Measurements from ENCODE around the gene TRPV5.

The TRPV5 gene

DNA sequence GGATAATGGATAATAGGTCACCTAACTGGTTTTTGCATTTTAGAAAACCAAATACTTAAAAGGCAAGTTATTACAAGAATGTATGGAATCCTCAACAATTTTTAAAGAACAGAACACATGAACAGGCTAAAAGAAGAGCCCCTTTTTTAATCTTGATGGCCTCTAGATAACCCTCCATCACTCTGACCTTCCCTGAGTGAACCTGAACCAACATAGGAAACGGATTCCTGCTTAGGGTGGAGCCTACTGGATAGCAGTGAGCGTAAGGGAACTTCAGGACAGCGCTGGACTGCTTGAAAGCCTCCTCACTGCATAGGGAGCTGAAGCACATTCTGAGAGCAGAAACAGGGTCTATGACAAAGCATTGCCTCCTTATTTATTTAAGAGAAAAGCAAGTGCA, 20.5 kb downstream of the TRPV5 start:
- ChIA-PET CTCF (interaction anchor here (0.7 kb wide), 1 partner anchor 33 kb away, joined by 3 read pairs; no protein-coding TSS in a partner anchor), POLR2A (no interaction called here)
- H3K36me3 ChIP-seq (ENCODE audit: control insufficient read depth in 4 of 4, insufficient read depth in 4 of 4, low read length in 3 of 4), result no peaks in the 10 kb centered on the region
- no peak overlapping the region for H3K27ac ChIP-seq (ENCODE audit: insufficient read depth in 1 of 2, low read depth in 1 of 2, low read length in 2 of 2, poor library complexity in 1 of 2, severe bottlenecking in 2 of 2)
- WGBS (ENCODE audit: insufficient coverage), result 96% methylated on average over 3 of the region's 3 CpGs
- H3K4me1 ChIP-seq (ENCODE audit: control extremely low read depth in 1 of 4, control insufficient read depth in 4 of 4, insufficient read depth in 4 of 4, low read length in 3 of 4), result peaks cover 0 to 2% (median 1%) of the 10 kb centered on the region in 4 experiments
- H3K4me3 ChIP-seq (ENCODE audit: control insufficient read depth in 1 of 7, extremely low read depth in 1 of 7, insufficient read depth in 4 of 7, low read depth in 2 of 7, low read length in 6 of 7), result no peak overlapping the region
- H3K9me3 ChIP-seq (ENCODE audit: control extremely low read depth in 1 of 5, control insufficient read depth in 4 of 5, insufficient read depth in 2 of 5, low read depth in 1 of 5, low read length in 4 of 5), result no peaks in the 10 kb centered on the region
- H3K27me3 ChIP-seq (replicated peaks in 2 of 5; ENCODE audit: control insufficient read depth in 4 of 5, insufficient read depth in 5 of 5, low read length in 4 of 5), result peaks cover 0 to 2% (median 0%) of the 10 kb centered on the region in 5 experiments
- no peak for DNase-seq

DNA sequence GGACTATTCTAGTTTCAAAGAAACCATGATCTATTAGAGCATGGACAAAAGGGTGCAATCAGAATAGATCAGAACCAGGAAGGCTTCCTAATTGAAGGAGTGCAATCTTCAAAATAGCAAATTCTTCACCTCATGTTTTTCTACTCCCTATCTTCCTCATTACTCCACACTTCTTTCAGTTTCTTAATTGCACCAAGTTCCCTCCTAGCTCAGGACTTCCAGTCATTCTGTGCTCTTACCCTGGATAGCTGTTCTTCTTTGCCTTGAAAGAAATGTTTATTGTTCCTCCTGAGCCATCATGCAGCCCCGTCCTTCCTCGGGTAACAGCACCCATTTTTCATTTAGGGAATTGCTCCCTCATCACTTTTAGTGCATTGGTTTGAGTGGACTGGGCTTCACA, 23.1 kb downstream of the TRPV5 start:
- ChIA-PET POLR2A (no interaction called here), CTCF (interaction anchor here (0.9 to 2.5 kb wide), 14 partner anchors 9 to 308 kb away, joined by 3 to 12 read pairs (median 6); partner anchors contain the start of gene TRPV5)
- no peaks in the 10 kb centered on the region for H3K36me3 ChIP-seq (ENCODE audit: control insufficient read depth in 4 of 4, insufficient read depth in 4 of 4, low read length in 3 of 4)
- H3K9me3 ChIP-seq (ENCODE audit: control extremely low read depth in 1 of 5, control insufficient read depth in 4 of 5, insufficient read depth in 2 of 5, low read depth in 1 of 5, low read length in 4 of 5), result peaks cover 0 to 3% (median 0%) of the 10 kb centered on the region in 5 experiments
- H3K27ac ChIP-seq (ENCODE audit: insufficient read depth in 1 of 2, low read depth in 1 of 2, low read length in 2 of 2, poor library complexity in 1 of 2, severe bottlenecking in 2 of 2), result no peak overlapping the region
- H3K4me1 ChIP-seq (ENCODE audit: control extremely low read depth in 1 of 4, control insufficient read depth in 4 of 4, insufficient read depth in 4 of 4, low read length in 3 of 4), result peaks cover 0 to 2% (median 1%) of the 10 kb centered on the region in 4 experiments
- H3K4me3 ChIP-seq (ENCODE audit: control insufficient read depth in 1 of 7, extremely low read depth in 1 of 7, insufficient read depth in 4 of 7, low read depth in 2 of 7, low read length in 6 of 7), result no peak overlapping the region
- H3K27me3 ChIP-seq (replicated peaks in 2 of 5; ENCODE audit: control insufficient read depth in 4 of 5, insufficient read depth in 5 of 5, low read length in 4 of 5), result peaks cover 0 to 2% (median 0%) of the 10 kb centered on the region in 5 experiments
- no CpG with 5 or more reads among the region's 2 CpGs for WGBS (ENCODE audit: insufficient coverage)
- DNase-seq, result no peak

DNA sequence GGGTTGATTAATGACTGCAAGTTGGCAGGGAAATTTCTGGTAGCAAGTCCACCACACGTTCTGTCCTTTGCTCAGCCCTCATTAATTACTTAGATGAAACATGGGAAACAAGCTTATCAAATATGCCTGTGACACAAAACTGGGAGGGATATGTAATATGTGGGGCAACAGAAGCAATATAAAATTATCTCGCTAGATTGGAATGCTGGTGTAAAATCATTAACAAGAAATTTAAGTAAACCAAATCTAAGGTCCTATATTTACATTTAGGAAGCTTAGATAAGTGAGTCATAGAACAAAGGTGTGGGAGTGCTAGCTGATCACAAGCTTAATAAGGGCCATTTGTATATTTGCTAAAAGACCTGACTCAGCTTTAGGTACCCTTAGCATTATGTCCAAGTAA, 23.5 kb downstream of the TRPV5 start:
- CTCF ChIA-PET, result interaction anchor here (0.9 to 2.5 kb wide), 13 partner anchors 9 to 308 kb away, joined by 3 to 12 read pairs (median 6); partner anchors contain the start of gene TRPV5

DNA sequence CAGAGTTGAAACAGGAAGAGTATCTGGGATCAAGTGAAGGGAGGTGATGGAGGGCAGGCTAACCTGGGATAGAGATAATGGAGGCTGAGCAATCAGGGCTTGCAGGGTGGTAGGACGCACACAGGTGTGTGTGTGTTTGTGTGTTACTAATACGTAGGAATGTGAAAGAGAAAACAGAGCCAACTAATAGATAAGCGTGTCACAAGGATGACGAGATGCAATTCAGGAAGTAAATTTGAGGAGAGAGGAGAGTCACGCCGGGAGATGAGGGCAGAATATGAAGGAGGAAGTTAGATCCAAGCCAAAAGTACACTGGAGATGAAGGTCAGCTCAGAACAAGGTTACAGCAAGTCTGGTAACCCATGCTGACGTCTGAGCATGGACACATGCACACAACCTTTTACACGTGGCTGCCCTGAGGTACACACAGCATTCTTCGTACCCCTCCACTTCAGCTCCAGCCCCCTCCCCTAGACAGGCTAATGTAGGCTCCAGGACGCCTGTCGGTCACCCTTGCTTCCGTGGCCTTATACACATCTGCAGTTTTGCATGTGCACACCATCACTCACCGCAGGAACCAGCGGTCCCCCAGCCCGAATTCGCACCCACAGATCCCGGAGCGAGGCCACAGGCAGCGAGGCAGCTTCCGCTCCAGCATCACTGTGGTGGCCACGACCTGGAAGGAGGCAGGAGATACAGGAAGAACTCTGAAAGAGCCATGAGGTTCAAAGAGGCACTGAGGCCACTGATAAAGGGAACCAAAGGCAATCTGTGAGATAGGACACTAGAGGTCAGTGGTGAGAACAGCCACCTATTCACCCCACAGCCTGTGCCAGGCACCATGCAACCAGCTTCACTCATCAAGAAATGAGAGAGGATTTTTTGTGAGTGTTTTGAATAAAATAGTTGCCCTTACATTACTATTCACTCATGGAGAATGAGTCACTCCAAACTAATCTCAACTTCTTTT, 24.3 kb downstream of the TRPV5 start:
- CTCF ChIA-PET, result interaction anchor here (1.2 to 2.5 kb wide), 13 partner anchors 8 to 309 kb away, joined by 3 to 12 read pairs (median 6); partner anchors contain the start of gene TRPV5
- Histone ChIP-seq H3K4me1 (ENCODE audit: control extremely low read depth in 1 of 4, control insufficient read depth in 4 of 4, insufficient read depth in 4 of 4, low read length in 3 of 4) (peaks cover 0 to 2% (median under 1%) of the 10 kb centered on the region in 4 experiments), H3K9me3 (ENCODE audit: control extremely low read depth in 1 of 5, control insufficient read depth in 4 of 5, insufficient read depth in 2 of 5, low read depth in 1 of 5, low read length in 4 of 5) (peaks cover 0 to 10% (median 3%) of the 10 kb centered on the region in 5 experiments), H3K27ac (ENCODE audit: insufficient read depth in 1 of 2, low read depth in 1 of 2, low read length in 2 of 2, poor library complexity in 1 of 2, severe bottlenecking in 2 of 2) (no peak overlapping the region), H3K27me3 (replicated peaks in 2 of 5; ENCODE audit: control insufficient read depth in 4 of 5, insufficient read depth in 5 of 5, low read length in 4 of 5) (peaks cover 0 to 2% (median 0%) of the 10 kb centered on the region in 5 experiments), H3K4me3 (ENCODE audit: control insufficient read depth in 1 of 7, extremely low read depth in 1 of 7, insufficient read depth in 4 of 7, low read depth in 2 of 7, low read length in 6 of 7) (no peak overlapping the region), H3K36me3 (ENCODE audit: control insufficient read depth in 4 of 4, insufficient read depth in 4 of 4, low read length in 3 of 4) (no peaks in the 10 kb centered on the region)
- POLR2A ChIA-PET, result no interaction called here
- 70% methylated on average over 21 of the region's 21 CpGs for WGBS (ENCODE audit: insufficient coverage)
- DNase-seq, result peak; percentile 21 to 52 (median 51)

More for the DNA sequence above, 23.5 kb downstream of the TRPV5 start:
- no peaks in the 10 kb centered on the region for H3K36me3 ChIP-seq (ENCODE audit: control insufficient read depth in 4 of 4, insufficient read depth in 4 of 4, low read length in 3 of 4)
- peaks cover 0 to 2% (median 1%) of the 10 kb centered on the region in 4 experiments for H3K4me1 ChIP-seq (ENCODE audit: control extremely low read depth in 1 of 4, control insufficient read depth in 4 of 4, insufficient read depth in 4 of 4, low read length in 3 of 4)
- H3K27ac ChIP-seq (ENCODE audit: insufficient read depth in 1 of 2, low read depth in 1 of 2, low read length in 2 of 2, poor library complexity in 1 of 2, severe bottlenecking in 2 of 2), result no peak overlapping the region
- H3K4me3 ChIP-seq (ENCODE audit: control insufficient read depth in 1 of 7, extremely low read depth in 1 of 7, insufficient read depth in 4 of 7, low read depth in 2 of 7, low read length in 6 of 7), result no peak overlapping the region
- POLR2A ChIA-PET, result no interaction called here
- H3K9me3 ChIP-seq (ENCODE audit: control extremely low read depth in 1 of 5, control insufficient read depth in 4 of 5, insufficient read depth in 2 of 5, low read depth in 1 of 5, low read length in 4 of 5), result peaks cover 0 to 3% (median 0%) of the 10 kb centered on the region in 5 experiments
- DNase-seq, result no peak
- peaks cover 0 to 2% (median 0%) of the 10 kb centered on the region in 5 experiments for H3K27me3 ChIP-seq (replicated peaks in 2 of 5; ENCODE audit: control insufficient read depth in 4 of 5, insufficient read depth in 5 of 5, low read length in 4 of 5)
- WGBS (ENCODE audit: insufficient coverage), result no CpG with 5 or more reads among the region's 2 CpGs

DNA sequence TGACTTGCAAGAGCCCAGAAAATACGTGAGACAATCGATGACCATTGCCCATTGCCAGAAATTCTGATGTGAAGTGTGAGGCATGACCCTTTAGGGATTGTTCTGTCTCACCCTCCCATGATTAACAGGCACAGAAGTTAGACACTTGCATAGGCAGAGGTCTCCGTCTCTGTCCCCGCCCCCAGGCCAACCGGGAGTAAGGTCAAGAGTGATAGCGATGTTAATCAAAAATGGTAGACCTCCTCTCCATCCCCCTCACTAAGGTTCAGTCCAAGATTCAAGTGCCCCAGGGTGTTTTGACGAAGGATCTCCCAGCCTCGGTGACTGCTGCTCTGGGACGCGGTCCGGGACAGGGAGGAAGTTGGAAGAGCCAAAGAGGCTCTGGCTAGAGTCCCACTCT, 25.3 kb downstream of the TRPV5 start:
- H3K27me3 ChIP-seq (replicated peaks in 2 of 5; ENCODE audit: control insufficient read depth in 4 of 5, insufficient read depth in 5 of 5, low read length in 4 of 5), result peaks cover 0 to 2% (median 0%) of the 10 kb centered on the region in 5 experiments
- no peak overlapping the region for H3K4me3 ChIP-seq (ENCODE audit: control insufficient read depth in 1 of 7, extremely low read depth in 1 of 7, insufficient read depth in 4 of 7, low read depth in 2 of 7, low read length in 6 of 7)
- no peak for DNase-seq

DNA sequence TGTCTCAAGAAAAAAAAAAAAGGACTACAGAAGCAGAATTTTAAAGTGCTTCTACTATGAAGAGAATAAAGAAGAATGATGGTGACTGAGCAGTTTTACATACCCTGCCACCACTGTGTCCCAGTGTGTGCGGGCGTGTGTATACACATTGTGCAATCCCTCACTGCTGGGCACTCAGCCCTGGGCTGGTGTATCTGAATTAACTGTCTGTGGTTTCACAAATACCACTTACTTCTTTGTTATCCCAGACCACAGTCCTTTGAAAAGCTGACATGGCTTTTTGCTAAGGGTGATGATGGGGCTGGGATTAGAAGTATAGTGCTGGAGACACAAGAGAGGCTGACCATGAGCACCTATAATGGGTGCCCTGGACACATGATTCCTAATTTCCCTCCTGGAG, 26.9 kb downstream of the TRPV5 start:
- no peaks in the 10 kb centered on the region for H3K36me3 ChIP-seq (ENCODE audit: control insufficient read depth in 4 of 4, insufficient read depth in 4 of 4, low read length in 3 of 4)
- no peaks in the 10 kb centered on the region for H3K27me3 ChIP-seq (replicated peaks in 2 of 5; ENCODE audit: control insufficient read depth in 4 of 5, insufficient read depth in 5 of 5, low read length in 4 of 5)
- POLR2A ChIA-PET, result no interaction called here
- WGBS (ENCODE audit: insufficient coverage), result no CpG with 5 or more reads among the region's 2 CpGs
- CTCF ChIA-PET, result interaction anchor here (1.2 to 1.4 kb wide), 3 partner anchors 12 to 309 kb away, joined by 3 to 4 read pairs (median 3); no protein-coding TSS in a partner anchor
- no peak for DNase-seq
- H3K27ac ChIP-seq (ENCODE audit: insufficient read depth in 1 of 2, low read depth in 1 of 2, low read length in 2 of 2, poor library complexity in 1 of 2, severe bottlenecking in 2 of 2), result no peak overlapping the region
- H3K4me3 ChIP-seq (ENCODE audit: control insufficient read depth in 1 of 7, extremely low read depth in 1 of 7, insufficient read depth in 4 of 7, low read depth in 2 of 7, low read length in 6 of 7), result no peak overlapping the region
- peaks cover 0 to 13% (median 3%) of the 10 kb centered on the region in 5 experiments for H3K9me3 ChIP-seq (ENCODE audit: control extremely low read depth in 1 of 5, control insufficient read depth in 4 of 5, insufficient read depth in 2 of 5, low read depth in 1 of 5, low read length in 4 of 5)
- peaks cover 0 to 2% (median 0%) of the 10 kb centered on the region in 4 experiments for H3K4me1 ChIP-seq (ENCODE audit: control extremely low read depth in 1 of 4, control insufficient read depth in 4 of 4, insufficient read depth in 4 of 4, low read length in 3 of 4)

More for the DNA sequence above, 25.3 kb downstream of the TRPV5 start:
- peaks cover 0 to 13% (median 3%) of the 10 kb centered on the region in 5 experiments for H3K9me3 ChIP-seq (ENCODE audit: control extremely low read depth in 1 of 5, control insufficient read depth in 4 of 5, insufficient read depth in 2 of 5, low read depth in 1 of 5, low read length in 4 of 5)
- CTCF ChIA-PET, result interaction anchor here (0.9 kb wide), 1 partner anchor 94 kb away, joined by 3 read pairs; no protein-coding TSS in a partner anchor
- H3K36me3 ChIP-seq (ENCODE audit: control insufficient read depth in 4 of 4, insufficient read depth in 4 of 4, low read length in 3 of 4), result no peaks in the 10 kb centered on the region
- POLR2A ChIA-PET, result no interaction called here
- 96% methylated on average over 9 of the region's 11 CpGs for WGBS (ENCODE audit: insufficient coverage)
- peaks cover 0 to 2% (median 0%) of the 10 kb centered on the region in 4 experiments for H3K4me1 ChIP-seq (ENCODE audit: control extremely low read depth in 1 of 4, control insufficient read depth in 4 of 4, insufficient read depth in 4 of 4, low read length in 3 of 4)
- no peak overlapping the region for H3K27ac ChIP-seq (ENCODE audit: insufficient read depth in 1 of 2, low read depth in 1 of 2, low read length in 2 of 2, poor library complexity in 1 of 2, severe bottlenecking in 2 of 2)
